GM19099 (cell line): Measurements from ENCODE around the gene MYG1.

Experiments used
- POLR2A ChIP-seq: IDR thresholded peaks from 3 replicates; pipeline ENCODE4 v1.6.1; 2011; ENCODE audit warnings: low read depth; ENCODE audit not compliant: insufficient read length; ENCODE audit errors: extremely low read depth

Gene MYG1

DNA sequence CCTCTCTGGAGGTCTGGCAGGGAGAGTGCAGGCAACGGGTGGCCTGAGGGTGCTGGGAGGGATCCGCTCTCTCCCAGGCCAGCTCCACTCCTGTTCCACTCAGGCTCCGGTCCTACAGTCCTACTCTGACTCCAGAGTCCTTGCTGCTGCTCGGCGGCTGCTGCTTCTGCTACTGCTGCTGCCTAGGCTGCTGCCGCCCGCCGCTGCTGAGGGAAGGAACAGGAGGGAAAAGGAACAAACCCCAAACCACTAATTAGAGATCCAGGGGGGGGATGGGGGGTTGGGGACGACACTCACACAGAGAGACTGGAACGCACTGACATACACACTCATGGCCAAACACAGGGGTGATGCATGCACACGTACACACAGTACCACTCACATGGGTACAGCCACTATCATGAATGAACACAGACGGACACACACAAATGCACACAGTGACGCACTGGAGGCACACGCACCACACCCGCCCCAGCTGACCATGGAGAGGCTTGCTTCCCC is 36.7 kb downstream of the MYG1 start, which contains the start of gene SP7:
TSS of gene SP7 (minus strand) at position 174 of the 501 bp plus-strand sequence. CDS start 708 bp downstream, outside the sequence.
- TF ChIP-seq POLR2A = no peak

DNA sequence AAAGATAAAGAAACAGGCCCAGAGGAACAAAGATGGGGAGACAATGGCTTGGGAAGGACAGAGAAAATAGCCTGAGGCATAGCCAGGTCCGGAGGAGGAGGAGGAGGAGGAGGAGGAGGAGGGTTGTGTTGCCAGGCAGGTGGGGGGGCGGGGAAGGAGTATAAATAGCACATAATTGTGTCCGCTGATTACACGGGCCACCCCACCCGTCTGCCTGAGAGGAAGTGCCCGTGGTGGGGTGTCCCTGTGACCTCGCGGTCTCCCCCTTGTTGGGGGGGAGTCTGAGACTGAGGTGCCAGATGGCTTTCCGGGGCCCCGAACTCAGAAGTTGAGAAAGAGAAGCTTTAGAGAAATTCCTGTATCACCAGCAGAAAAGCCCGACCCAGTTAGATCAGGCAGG is 38.5 kb downstream of the MYG1 start:
- TF ChIP-seq POLR2A = no peak

DNA sequence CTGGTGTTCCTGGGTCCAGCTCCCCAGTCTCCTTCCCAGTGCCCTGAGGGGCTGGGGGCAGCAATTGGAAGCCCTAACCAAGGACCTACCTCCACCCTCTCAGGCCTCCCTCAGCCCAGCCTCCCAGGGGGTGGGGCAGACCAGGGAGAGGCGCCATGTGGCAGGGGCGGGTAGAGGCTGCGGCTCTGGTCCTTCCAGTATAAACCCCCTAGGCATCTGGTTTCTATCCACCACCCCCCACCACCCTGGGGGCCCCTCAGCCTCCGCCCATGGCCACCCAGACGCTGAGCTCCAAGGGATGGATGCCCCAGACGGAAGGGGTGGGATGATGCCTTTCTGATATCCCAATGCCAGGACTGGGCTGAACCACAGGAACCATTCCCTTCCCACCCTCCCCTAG is 39.4 kb downstream of the MYG1 start:
- TF ChIP-seq POLR2A = no peak

DNA sequence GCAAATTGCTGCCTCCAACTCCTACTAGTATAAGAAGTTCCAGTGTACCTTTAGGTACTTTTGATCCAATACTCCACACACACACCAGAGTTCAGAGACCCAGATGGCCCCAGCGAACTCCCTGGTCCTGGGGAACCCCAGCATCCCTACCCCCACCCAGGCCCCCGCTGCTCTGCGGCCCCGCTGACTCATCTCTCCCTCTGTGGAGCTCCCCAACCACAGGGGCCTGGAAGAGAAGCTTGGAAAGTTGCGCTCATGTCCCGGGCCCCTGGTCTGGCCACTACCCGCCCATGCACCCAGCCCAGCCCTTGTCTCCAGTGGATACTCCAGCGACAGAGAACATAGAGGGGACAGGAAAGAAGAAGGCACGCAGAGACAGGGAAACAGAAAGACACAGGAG is 40.9 kb downstream of the MYG1 start:
- no peak for TF ChIP-seq POLR2A

DNA sequence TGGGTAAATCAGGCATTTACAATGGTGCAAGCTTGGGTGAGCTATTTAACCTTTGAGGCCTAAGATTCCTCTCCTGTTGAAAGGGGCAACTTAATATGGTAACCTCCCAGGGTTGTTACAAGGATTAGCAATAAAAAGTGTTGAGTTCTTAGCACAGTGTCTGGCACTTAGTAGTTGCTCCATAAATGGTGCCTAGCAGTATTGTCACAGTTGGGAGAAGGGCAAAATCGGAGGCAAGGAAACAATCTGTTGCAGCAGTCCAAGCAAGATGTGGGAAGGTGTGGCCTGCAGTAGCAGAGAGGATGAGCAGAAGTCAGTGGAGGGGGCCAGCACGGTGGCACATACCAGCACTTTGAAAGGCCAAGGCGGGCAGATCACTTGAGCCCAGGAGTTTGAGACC is 44.0 kb downstream of the MYG1 start:
- TF ChIP-seq POLR2A = no peak

DNA sequence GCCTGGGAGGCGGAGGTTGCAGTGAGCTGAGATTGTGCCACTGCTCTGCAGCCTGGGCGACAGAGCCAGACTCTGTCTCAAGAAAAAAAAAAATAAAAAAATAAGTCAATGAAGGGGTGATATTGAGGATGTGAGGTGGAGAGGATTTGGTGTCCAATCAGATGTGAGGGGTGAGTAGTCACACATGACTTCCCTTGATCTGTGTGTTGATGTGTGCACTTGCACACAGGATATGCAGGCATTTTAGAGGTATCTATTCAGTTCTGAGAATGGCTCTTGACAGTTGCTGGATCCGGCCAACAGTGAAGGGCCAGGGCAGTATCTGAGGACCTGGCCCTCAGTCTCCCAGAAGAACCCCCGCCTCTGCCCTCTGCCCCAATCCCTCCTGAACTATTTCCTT is 44.5 kb downstream of the MYG1 start:
- no peak for TF ChIP-seq POLR2A

DNA sequence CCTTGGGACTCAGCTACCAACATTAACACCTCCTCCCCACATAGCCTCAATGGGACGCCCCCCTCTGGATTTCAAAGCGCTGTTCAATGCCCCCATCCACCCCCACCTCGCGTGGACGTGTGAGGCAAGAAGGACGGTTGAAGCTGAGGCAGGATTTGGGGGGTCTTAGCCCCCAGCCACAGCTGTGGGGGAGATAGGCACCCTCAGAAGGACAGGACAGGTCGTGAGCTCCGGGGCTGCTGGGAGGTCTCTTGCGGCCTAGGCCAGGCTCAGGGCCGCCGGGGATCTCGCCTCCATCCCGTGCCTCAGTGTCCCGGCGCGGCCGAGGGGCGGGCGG is 45.0 kb downstream of the MYG1 start:
- TF ChIP-seq POLR2A = no peak

DNA sequence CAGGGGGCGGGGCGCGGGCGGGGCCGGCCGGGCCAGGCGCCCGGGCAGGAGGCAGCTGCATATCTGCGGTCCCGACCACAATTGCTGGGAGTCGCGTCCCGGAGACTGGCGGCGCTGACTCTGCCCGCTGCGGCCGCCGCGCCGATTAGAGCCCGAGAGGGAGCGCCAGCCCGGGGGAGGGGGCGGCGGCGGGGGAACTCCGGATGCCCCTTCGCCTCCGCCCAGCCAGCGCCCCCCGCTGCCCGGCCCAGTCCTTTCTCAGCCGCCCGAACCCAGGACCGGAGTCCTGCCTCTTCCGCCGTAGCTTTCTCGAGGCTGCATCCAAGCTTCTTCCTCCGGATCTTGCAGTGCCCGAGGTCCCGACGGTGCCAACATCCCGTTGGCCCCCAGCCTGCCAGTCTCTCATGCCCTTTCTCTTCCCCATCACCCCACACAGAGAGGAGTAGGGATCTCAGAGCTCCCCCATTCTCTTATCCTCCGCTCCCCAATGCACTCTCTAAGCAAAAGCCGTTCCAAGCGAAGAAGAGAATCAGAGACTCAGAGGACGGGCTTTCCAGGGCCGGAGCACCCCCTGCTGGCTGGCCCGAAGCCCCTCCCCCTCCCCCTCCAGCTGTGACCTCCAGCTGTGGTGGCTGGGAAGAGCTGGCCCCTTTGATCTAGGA is 45.5 kb downstream of the MYG1 start:
- no peak for TF ChIP-seq POLR2A

DNA sequence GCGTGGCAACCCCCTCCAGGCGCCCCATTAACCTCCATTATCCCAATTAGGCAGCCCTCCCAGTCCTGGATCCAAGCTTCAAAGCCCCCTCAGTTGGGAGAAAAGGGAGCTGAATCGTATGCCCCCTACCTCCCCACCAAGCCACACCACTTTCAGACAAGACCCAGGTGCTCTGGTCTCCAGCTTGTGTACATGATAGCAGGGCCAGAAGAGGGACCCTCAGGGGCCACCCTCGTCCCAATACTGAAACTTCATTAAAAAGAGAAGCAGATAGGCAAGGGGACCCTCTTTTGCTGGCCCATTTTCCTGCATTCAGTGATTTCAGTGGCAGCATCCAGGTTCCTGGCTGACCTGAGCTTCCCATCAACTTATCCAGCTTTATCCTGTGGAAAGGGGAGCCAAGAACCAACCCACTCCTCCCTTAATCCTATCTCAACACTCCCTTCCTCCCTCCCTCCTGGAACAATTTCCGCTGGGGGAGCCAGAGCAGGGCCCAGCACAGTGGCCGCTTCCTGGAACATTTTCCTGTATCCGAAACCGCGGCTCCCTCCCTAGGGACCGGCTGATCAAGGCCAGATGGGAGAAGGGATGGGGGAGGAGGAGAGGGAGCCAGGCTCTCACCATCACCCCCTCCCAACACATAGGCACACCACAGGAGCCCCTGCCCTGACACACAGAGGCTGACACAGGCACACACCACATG is 46.1 kb downstream of the MYG1 start:
- TF ChIP-seq POLR2A = no peak

DNA sequence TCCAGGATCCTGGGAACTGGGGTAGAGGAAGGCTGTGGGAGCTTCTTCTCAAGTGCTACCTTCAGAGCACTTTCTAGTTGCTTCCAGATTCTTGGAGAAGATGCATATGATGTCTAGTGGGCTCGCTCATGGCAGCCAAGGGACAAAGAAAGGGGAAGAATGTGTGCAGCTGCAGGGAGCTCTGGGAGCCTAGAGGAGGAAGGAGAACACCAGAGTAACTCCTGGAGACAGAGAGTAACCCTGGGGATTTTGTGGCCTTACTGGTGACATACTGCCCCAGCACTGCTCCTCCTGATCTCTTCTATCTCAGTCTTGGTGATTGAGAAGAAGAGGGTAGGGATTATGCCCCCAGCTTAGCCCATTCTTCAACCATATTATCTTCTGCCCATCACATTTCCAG is 47.0 kb downstream of the MYG1 start:
- no peak for TF ChIP-seq POLR2A

DNA sequence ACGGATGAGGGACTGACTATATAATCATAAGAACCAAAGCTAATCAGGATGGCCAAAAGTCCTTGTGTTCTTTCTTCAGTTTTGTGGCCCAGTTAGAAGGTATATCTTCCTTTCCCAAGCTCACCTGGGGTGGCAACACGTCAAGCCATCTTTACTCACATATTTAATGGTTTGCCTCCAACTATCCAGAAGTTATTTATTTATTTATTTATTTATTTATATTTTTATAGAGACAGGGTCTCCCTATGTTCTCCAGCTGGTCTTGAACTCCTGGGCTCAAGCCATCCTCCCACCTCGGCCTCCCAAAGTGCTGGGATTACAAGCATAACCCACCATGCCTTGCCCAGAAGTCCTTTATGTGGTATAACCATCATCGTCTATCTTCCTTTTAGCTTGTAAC is 48.4 kb downstream of the MYG1 start:
- no peak for TF ChIP-seq POLR2A

DNA sequence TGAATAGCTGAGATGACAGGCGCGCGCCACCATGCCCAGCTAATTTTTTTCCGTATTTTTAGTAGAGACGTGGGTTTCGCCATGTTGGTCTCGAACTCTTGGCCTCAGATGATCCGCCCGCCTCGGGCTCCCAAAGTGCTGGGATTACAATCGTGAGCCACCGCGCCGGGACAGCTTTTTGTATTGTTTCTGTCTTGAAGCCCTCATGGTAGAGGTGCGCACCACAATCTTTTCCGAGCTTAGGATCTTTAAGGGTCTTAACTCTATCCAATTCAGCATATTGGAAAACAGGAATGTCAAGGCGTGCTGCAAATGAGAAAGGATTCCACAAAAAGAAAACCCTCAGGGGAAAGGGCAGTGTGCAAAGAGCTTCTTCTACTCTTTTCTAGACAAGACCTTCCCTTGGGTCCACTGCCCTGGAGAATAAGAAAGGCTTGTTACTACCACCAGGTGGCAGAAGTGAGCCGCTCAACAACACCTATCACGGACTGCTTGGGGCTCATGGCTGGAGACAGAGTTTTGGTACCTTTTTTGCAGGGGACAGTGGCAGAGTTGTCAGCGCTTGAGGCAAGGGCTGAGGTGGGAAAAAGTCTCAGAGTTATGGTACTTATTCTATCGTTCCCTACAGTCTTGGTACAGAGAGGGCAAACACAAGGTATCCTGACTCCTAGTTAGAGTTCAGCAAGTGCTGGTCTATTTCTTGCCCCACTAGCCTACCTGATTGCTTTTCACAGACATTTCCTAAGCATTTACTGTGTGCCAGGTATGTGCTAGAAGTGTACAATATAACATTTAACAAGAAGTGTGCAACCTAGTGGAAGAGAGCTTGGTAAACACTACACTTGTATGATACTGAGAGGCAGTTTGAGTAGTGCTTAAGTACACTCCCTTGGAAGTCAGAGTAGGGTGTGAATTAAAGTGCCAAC is 53.1 kb downstream of the MYG1 start:
- TF ChIP-seq POLR2A = no peak

DNA sequence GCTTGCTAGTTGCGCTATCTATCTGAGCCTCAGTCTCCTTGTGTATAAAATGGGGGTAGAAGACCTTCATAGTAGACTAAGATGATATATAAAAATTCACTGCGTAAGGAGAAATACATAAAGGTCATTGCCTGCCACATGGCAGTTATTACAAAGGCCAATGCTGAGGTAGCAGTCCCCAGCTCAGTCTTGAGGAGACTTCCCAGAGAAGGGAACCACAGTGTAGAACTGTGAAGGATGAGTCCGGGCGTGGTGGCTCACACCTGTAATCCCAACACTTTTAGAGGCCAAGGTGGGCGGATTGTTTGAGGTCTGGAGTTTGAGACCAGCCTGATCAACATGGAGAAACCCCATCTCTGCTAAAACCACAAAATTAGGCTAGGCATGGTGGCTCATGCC is 53.8 kb downstream of the MYG1 start:
- no peak for TF ChIP-seq POLR2A

DNA sequence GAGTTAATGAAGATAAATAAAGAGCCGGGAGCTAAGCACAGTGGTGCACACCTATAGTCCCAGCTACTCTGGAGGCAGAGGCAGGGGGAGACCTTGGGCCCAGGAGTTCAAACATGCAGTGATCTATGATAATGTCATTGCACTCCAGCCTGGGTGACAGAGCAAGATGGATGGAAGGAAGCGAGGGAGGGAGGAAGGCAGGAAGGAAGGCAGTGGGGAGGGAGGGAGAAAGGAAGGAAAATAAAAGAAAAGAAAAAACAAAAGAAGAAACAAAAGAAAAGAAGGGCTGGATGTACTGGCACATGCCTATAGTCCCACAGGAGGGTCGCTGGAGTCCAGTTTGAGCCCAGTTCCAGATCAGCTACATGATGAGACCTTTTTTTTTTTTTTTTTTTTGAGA is 55.6 kb downstream of the MYG1 start:
- TF ChIP-seq POLR2A = no peak
